HT1080 (cell line): ENCODE data around the gene SBSN. TPM values are rescaled to one million over a fixed set of nuclear protein-coding genes. Genes with fewer than 3 reads are reported as not detected.
"Not testable (repeated sequence)": the region's sequence is repeated elsewhere in the genome, so short reads cannot be mapped to it uniquely, and the experiment has no call there.

Source experiments
- DNase-seq: peaks from one replicate; pipeline ENCODE4 v3.0.0-alpha.2; 2015; ENCODE audit warnings: low read depth
- total RNA-seq: library from RNA; depleted of rRNA; stranded (reverse); fragments of >200 nt; shearing (Covaris generic); gene quantifications from 2 replicates; pipeline ENCODE4 v1.2.3, GENCODE V29; 2014; rRNA removed

The SBSN gene
- total RNA-seq, 1 experiment from 2014 or later: 14.9 TPM

- no peak for DNase-seq
Observed at GRCh38 chr19:35476149-35476548, 52.0 kb downstream of the SBSN start.

GRCh38 chr19:35474594-35474993 is 53.5 kb downstream of the SBSN start:
- not testable (repeated sequence) for DNase-seq

- DNase-seq: no peak
Observed at GRCh38 chr19:35474104-35474503, 54.0 kb downstream of the SBSN start.

Other genes starting within 250 kb of the SBSN start
- gene HAMP, start 245.8 kb downstream of the SBSN start, total RNA-seq: not detected in 2 replicates
- gene MAG, start 236.2 kb downstream of the SBSN start, total RNA-seq: not detected in 2 replicates
- gene CD22, start 199.1 kb downstream of the SBSN start, total RNA-seq: 23.2 and 27.6 TPM in 2 replicates
- 0.06 TPM in 1 of 2 replicates, not detected in the other for gene FFAR1, start 180.4 kb downstream of the SBSN start, total RNA-seq
- gene FFAR3, start 169.9 kb downstream of the SBSN start, total RNA-seq: 0.11 TPM in 1 of 2 replicates, not detected in the other
- not detected in 2 replicates for gene GPR42, start 157.2 kb downstream of the SBSN start, total RNA-seq
- gene FFAR2, start 80.1 kb downstream of the SBSN start, total RNA-seq: not detected in 2 replicates
- not detected in 2 replicates for gene KRTDAP, start 37.8 kb downstream of the SBSN start, total RNA-seq
- 34.4 and 53.0 TPM in 2 replicates for gene DMKN, start 14.7 kb downstream of the SBSN start, total RNA-seq
- gene GAPDHS, start 5.1 kb upstream of the SBSN start, total RNA-seq: not detected in 2 replicates
- 162 and 178 TPM in 2 replicates for gene TMEM147, start 17.3 kb upstream of the SBSN start, total RNA-seq
- gene ATP4A, start 35.3 kb upstream of the SBSN start, total RNA-seq: not detected in 2 replicates
- not detected in 2 replicates for gene PMIS2, start 57.9 kb upstream of the SBSN start, total RNA-seq
- 19.7 and 21.1 TPM in 2 replicates for gene HAUS5, start 84.4 kb upstream of the SBSN start, total RNA-seq
- 71.9 and 93.9 TPM in 2 replicates for gene RBM42, start 100.7 kb upstream of the SBSN start, total RNA-seq
- 0.50 and 2.5 TPM in 2 replicates for gene ETV2, start 113.4 kb upstream of the SBSN start, total RNA-seq
- 551 and 688 TPM in 2 replicates for gene COX6B1, start 120.0 kb upstream of the SBSN start, total RNA-seq
- not detected in 2 replicates for gene UPK1A, start 138.2 kb upstream of the SBSN start, total RNA-seq
- not detected in 2 replicates for gene ZBTB32, start 176.2 kb upstream of the SBSN start, total RNA-seq
- gene KMT2B, start 189.7 kb upstream of the SBSN start, total RNA-seq: 7.7 and 10.9 TPM in 2 replicates
- gene IGFLR1, start 214.1 kb upstream of the SBSN start, total RNA-seq: 2.9 and 11.1 TPM in 2 replicates
- 8.4 and 13.3 TPM in 2 replicates for gene U2AF1L4, start 217.1 kb upstream of the SBSN start, total RNA-seq
- gene PSENEN, start 217.3 kb upstream of the SBSN start, total RNA-seq: 48.5 and 50.6 TPM in 2 replicates
- 4.5 and 5.4 TPM in 2 replicates for gene LIN37, start 220.3 kb upstream of the SBSN start, total RNA-seq
- 0.17 TPM in 1 of 2 replicates, not detected in the other for gene HSPB6, start 228.7 kb upstream of the SBSN start, total RNA-seq
- 8.6 and 10.8 TPM in 2 replicates for gene PROSER3, start 229.9 kb upstream of the SBSN start, total RNA-seq
- gene ARHGAP33, start 247.3 kb upstream of the SBSN start, total RNA-seq: 1.3 and 1.8 TPM in 2 replicates